Measurements from ENCODE around the gene ATXN8OS. TPM values are rescaled to one million over a fixed set of nuclear protein-coding genes. Genes with fewer than 3 reads are reported as not detected.

The ATXN8OS gene
- total RNA-seq (not detected), polyA plus RNA-seq (under 1 TPM in 1 of 3 donors, not detected in 2; 0.27 TPM)
- long read RNA-seq, donor 1, result 0 reads
- long read RNA-seq, donor 2, result 0 reads
- long read RNA-seq, donor 3, result 0 reads
- long read RNA-seq, donor 4, result 0 reads
- long read RNA-seq, donor 5, result 0 reads
- long read RNA-seq, donor 6, result 0 reads
- long read RNA-seq, donor 7, result 0 reads
- long read RNA-seq, donor 8, result 0 reads
- long read RNA-seq, donor 9, result 0 reads
- long read RNA-seq, donor 10, result 0 reads

DNA sequence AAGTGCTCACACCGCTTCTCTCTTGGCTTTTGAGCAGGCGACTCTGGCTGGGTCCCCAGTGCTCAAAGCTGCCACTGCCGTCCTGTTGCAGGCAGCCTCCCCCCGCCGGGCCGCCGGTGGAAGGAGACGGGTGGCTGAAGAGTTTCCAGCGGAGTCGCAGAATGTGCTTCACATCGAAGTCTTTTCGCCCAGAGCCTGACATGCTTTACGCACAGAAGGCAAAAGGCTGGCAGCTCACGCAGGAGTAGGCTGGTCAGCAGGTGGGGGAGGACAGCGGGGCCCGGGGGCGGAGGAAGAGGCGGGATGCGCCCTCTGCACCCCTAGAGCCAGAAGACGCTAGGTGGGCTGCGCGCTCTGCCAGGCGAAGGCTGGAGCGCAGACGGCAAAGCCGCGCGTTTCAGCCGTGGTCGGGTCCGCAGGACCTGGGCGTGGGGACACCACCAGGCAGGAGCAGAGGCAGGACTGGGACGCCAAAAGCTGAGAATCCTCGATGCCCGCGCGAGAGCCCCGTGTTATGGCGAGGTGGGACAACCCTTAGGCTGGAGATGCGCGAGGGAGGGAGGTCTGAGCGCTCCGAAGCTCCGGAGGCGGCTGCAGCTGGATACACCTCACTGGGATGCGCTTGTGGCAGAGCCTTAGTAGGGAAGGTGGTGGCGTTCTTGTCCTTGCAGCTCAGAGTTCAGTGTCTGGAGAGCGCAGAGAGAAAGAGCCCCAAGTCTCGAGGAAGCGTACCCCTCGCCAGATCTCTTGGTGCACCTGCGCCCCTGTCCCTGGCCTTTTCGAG lies at the start of gene ATXN8OS:
TSS of gene ATXN8OS (plus strand) at position 329 of the 784 bp plus-strand sequence.
- WGBS, 4 donors, result 1 to 3% (median 2%) methylated on average over 19 to 53 of the region's 53 CpGs

DNA sequence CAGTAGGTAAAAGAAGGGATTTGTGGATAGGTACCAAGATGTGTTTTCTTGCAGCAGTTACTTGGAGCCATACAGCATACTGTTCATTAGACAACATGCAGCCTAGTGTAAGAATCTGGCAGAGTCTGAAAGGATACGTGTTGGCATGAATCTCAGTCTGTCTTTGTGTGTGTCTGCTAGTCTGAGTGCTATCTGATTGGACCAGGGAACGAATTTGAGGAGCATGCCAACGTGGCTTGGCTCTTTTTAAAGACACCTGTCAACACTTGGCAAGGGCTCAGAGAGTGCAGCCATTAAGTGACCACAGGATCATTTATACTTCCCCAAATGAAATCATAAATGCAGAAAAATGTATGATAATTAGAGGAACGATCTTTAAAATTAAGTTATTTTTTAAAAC lies 27.6 kb upstream of the ATXN8OS start:
- H3K27me3 ChIP-seq, result no peaks in the 10 kb centered on the region
- intact Hi-C loops (cut with DNase I), result no loop called here
- H3K27ac ChIP-seq, result no peak overlapping the region
- TF ChIP-seq, protein P1, sequence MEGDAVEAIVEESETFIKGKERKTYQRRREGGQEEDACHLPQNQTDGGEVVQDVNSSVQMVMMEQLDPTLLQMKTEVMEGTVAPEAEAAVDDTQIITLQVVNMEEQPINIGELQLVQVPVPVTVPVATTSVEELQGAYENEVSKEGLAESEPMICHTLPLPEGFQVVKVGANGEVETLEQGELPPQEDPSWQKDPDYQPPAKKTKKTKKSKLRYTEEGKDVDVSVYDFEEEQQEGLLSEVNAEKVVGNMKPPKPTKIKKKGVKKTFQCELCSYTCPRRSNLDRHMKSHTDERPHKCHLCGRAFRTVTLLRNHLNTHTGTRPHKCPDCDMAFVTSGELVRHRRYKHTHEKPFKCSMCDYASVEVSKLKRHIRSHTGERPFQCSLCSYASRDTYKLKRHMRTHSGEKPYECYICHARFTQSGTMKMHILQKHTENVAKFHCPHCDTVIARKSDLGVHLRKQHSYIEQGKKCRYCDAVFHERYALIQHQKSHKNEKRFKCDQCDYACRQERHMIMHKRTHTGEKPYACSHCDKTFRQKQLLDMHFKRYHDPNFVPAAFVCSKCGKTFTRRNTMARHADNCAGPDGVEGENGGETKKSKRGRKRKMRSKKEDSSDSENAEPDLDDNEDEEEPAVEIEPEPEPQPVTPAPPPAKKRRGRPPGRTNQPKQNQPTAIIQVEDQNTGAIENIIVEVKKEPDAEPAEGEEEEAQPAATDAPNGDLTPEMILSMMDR (IDR thresholded peaks at IDR 0.05), result no peak
- no peak for TF ChIP-seq POLR2A (IDR thresholded peaks at IDR 0.05)
- WGBS, 4 donors, result 23 to 48% (median 24%) methylated on average over 3 to 4 of the region's 4 CpGs
- H3K36me3 ChIP-seq (replicated peaks in 1 of 2), result no peaks in the 10 kb centered on the region
- no peak overlapping the region for H3K4me3 ChIP-seq
- H3K9me3 ChIP-seq (replicated peaks in 1 of 3), result no peaks in the 10 kb centered on the region
- no peak for DNase-seq
- no peaks in the 10 kb centered on the region for H3K4me1 ChIP-seq (replicated peaks in 1 of 2)

More for the DNA sequence above, at the start of gene ATXN8OS:
- Histone ChIP-seq H3K27ac (no peak within 1 kb of the TSS), H3K36me3 (replicated peaks in 1 of 2) (no peaks in the 10 kb centered on the region), H3K4me1 (replicated peaks in 1 of 2) (no peaks in the 10 kb centered on the region), H3K4me3 (no peak within 1 kb of the TSS), H3K27me3 (no peaks in the 10 kb centered on the region), H3K9me3 (replicated peaks in 1 of 3) (no peaks in the 10 kb centered on the region)
- intact Hi-C loops (cut with DNase I), result no loop called here
- DNase-seq, result no peak
- TF ChIP-seq, protein P1 (IDR thresholded peaks at IDR 0.05), result no peak
- TF ChIP-seq POLR2A (IDR thresholded peaks at IDR 0.05), result no peak

DNA sequence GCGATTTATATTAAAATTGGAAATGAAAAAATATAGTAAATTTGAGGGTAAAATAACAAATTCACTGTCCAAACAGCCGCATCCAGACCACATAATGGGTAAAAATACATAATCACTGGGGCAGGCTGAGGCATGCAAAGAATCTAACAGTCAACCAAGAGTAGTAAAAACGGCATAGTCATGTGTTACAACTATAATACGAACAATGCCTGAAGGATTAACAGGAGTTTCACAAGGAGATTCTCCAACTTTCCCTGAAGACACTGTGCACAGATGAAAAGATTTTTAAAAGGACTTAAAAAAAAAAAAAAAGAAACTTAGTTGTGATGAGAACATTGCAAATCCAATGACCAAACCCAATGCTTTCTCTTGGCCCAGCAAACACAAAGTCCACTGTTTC lies 20.4 kb upstream of the ATXN8OS start:
- Histone ChIP-seq H3K4me3 (no peak overlapping the region), H3K27me3 (no peaks in the 10 kb centered on the region), H3K9me3 (replicated peaks in 1 of 3) (no peaks in the 10 kb centered on the region), H3K4me1 (replicated peaks in 1 of 2) (no peaks in the 10 kb centered on the region), H3K36me3 (replicated peaks in 1 of 2) (no peaks in the 10 kb centered on the region), H3K27ac (no peak overlapping the region)
- TF ChIP-seq, protein P1 (IDR thresholded peaks at IDR 0.05), result no peak
- TF ChIP-seq POLR2A (IDR thresholded peaks at IDR 0.05), result no peak
- WGBS, 4 donors, result 67 to 83% (median 76%) methylated on average over 4 of the region's 4 CpGs
- intact Hi-C loops (cut with DNase I), result no loop called here
- no peak for DNase-seq

DNA sequence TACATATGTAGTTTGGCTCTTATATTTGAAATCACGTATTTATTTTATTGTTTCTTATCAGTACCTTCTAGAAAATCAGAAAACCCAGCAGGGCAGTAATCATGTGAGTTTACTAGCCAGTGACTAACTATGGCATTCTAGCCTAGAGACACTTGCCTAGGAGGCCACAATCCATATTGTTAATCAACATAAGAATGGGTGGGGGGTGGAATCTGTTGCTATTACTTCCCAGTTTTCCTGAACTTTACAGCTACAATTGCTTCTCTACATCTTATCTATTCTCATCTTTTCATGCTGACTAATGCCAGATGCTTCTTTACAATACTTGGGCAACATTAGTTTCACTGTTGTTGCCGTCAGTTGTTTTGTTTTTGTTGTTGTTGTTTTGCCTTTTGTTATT lies 18.7 kb upstream of the ATXN8OS start:
- TF ChIP-seq, protein P1 (IDR thresholded peaks at IDR 0.05), result no peak
- TF ChIP-seq POLR2A (IDR thresholded peaks at IDR 0.05), result no peak
- Histone ChIP-seq H3K27me3 (no peaks in the 10 kb centered on the region), H3K27ac (no peak overlapping the region), H3K4me3 (no peak overlapping the region), H3K4me1 (replicated peaks in 1 of 2) (no peaks in the 10 kb centered on the region), H3K36me3 (replicated peaks in 1 of 2) (no peaks in the 10 kb centered on the region), H3K9me3 (replicated peaks in 1 of 3) (no peaks in the 10 kb centered on the region)
- intact Hi-C loops (cut with DNase I), result no loop called here
- WGBS, 4 donors, result 65 to 81% (median 70%) methylated on average over 2 of the region's 2 CpGs
- no peak for DNase-seq
